HepG2 (cell line): ENCODE measurements around the gene TMEM8B. TPM values are rescaled to one million over a fixed set of nuclear protein-coding genes. Genes with fewer than 3 reads are reported as not detected.

Source experiments
- DR1 ChIP-seq: sonication (generic); formaldehyde crosslinking; IDR thresholded peaks from 2 replicates; pipeline ENCODE4 v1.8.0; 2021; ENCODE audit warnings: mild to moderate bottlenecking, missing genetic modification reagents, inconsistent platforms
- FIP1L1 ChIP-seq: fragments of 200-400 bp; formaldehyde crosslinking; IDR thresholded peaks from 2 replicates; pipeline ENCODE4 v1.6.1; 2018; ENCODE audit warnings: low read depth, mild to moderate bottlenecking, low read length, moderate library complexity, borderline replicate concordance; ENCODE audit not compliant: insufficient read depth
- HINFP ChIP-seq: sonication (generic); formaldehyde crosslinking; IDR thresholded peaks from 2 replicates; pipeline ENCODE4 v1.4.0; 2020; ENCODE audit warnings: low read depth, mild to moderate bottlenecking, missing genetic modification reagents
- KDM2A ChIP-seq: sonication (generic); formaldehyde crosslinking; IDR thresholded peaks from 2 replicates; pipeline ENCODE4 v1.4.0; 2020; ENCODE audit warnings: low read depth, missing genetic modification reagents, borderline replicate concordance
- KMT2A ChIP-seq: sonication (generic); formaldehyde crosslinking; IDR thresholded peaks from 2 replicates; pipeline ENCODE4 v1.4.0; 2020; ENCODE audit warnings: missing genetic modification reagents
- MXI1 ChIP-seq: IDR thresholded peaks from 3 replicates; pipeline ENCODE4 v1.6.1; 2012; ENCODE audit warnings: low read depth, low read length, inconsistent platforms, borderline replicate concordance
- PRDM10 ChIP-seq: sonication (generic); formaldehyde crosslinking; IDR thresholded peaks from 2 replicates; pipeline ENCODE4 v1.4.0; 2020; ENCODE audit warnings: low read depth, missing genetic modification reagents
- RFX5 ChIP-seq: IDR thresholded peaks from 2 replicates; pipeline ENCODE4 v1.6.1; 2011; ENCODE audit warnings: low read depth, low read length, improper control_type of control experiment
- SPEN ChIP-seq: sonication (generic); formaldehyde crosslinking; IDR thresholded peaks from 2 replicates; pipeline ENCODE4 v1.5.1; 2020; ENCODE audit warnings: low read depth, mild to moderate bottlenecking, missing genetic modification reagents
- TGIF2 ChIP-seq: IDR thresholded peaks from 2 replicates; pipeline ENCODE4 v1.6.1; 2016; ENCODE audit warnings: control low read depth, missing compliant biosample characterization
- THRA ChIP-seq: sonication (generic); formaldehyde crosslinking; IDR thresholded peaks from 2 replicates; pipeline ENCODE4 v1.4.0; 2020; ENCODE audit warnings: missing genetic modification reagents, borderline replicate concordance
- ZMYM4 ChIP-seq: sonication (generic); formaldehyde crosslinking; IDR thresholded peaks from 2 replicates; pipeline ENCODE4 v1.8.1; 2023; ENCODE audit warnings: mild to moderate bottlenecking, missing genetic modification reagents
- ZNF484 ChIP-seq: sonication (generic); formaldehyde crosslinking; IDR thresholded peaks from 2 replicates; pipeline ENCODE4 v1.5.1; 2020; ENCODE audit warnings: mild to moderate bottlenecking, low read depth, missing genetic modification reagents, borderline replicate concordance
- ZNF570 ChIP-seq: sonication (generic); formaldehyde crosslinking; IDR thresholded peaks from 2 replicates; pipeline ENCODE4 v1.4.0; 2020; ENCODE audit warnings: mild to moderate bottlenecking, missing genetic modification reagents, borderline replicate concordance
- ZNF576 ChIP-seq: sonication (generic); formaldehyde crosslinking; IDR thresholded peaks from 2 replicates; pipeline ENCODE4 v1.4.0; 2020; ENCODE audit warnings: mild to moderate bottlenecking, missing genetic modification reagents
- ZNF687 ChIP-seq: sonication (generic); formaldehyde crosslinking; IDR thresholded peaks from 2 replicates; pipeline ENCODE4 v1.5.1; 2020; ENCODE audit warnings: mild to moderate bottlenecking, missing genetic modification reagents, moderate library complexity
- polyA plus RNA-seq, 8 experiments: library from polyadenylated mRNA; depleted of rRNA in 3 of 8; stranded (reverse) in 7 of 8; unstranded in 1 of 8; fragments of >200 nt; fragmentation: Illumina TruSeq in 4 of 8; extraction: Trizol in 4 of 8; gene quantifications; 2 replicates each; pipeline versions ENCODE4 v1.2.1 to v1.2.3, GENCODE V29; 2011 to 2016; ENCODE audit warnings: low read depth in 4 of 8, missing spikeins in 1 of 8, mixed read lengths in 1 of 8; ENCODE audit not compliant: insufficient read depth in 1 of 8
- total RNA-seq, 5 experiments: library from RNA; depleted of rRNA; stranded (reverse); fragments of >200 nt; fragmentation: Illumina TruSeq; extraction: Trizol; gene quantifications; 2 replicates each; pipeline ENCODE4 v1.2.3, GENCODE V29; 2016; ENCODE audit warnings: low read depth in 1 of 5

The TMEM8B gene
- total and polyA plus RNA-seq, 2 of the 13 experiments (the other 11 are each of a cell fraction or from before 2014, with no cell fraction given) = 2.1 to 2.7 TPM

GRCh38 chr9:35812025-35812602 is 16.9 kb upstream of the TMEM8B start, which contains the start of gene SPAG8 (continued):
- TF ChIP-seq ZNF687 (CRISPR knock-in tag) = peak; percentile 84
- no peak for TF ChIP-seq DR1 (CRISPR knock-in tag)
- TF ChIP-seq KMT2A = peak; percentile 42; the same call in 1 of the 2 replicates
- no peak for TF ChIP-seq TGIF2 (CRISPR knock-in tag)
- no peak for TF ChIP-seq ZNF576 (CRISPR knock-in tag)
- peak; percentile 13; the same call in 1 of the 2 replicates for TF ChIP-seq RFX5
- no peak for TF ChIP-seq PRDM10 (CRISPR knock-in tag)
- TF ChIP-seq ZNF570 (CRISPR knock-in tag) = no peak
- TF ChIP-seq THRA (CRISPR knock-in tag) = peak; percentile 63
- peak; percentile 91 for TF ChIP-seq HINFP (CRISPR knock-in tag)
- TF ChIP-seq MXI1 = peak; percentile 84; the same call in 1 of the 3 replicates
- TF ChIP-seq SPEN (CRISPR knock-in tag) = peak; percentile 52; the same call in 1 of the 2 replicates
- 0 out of 2 replicates have a peak, but pooled peaks have one; percentile 35 for TF ChIP-seq ZMYM4
- no peak for TF ChIP-seq FIP1L1
- TF ChIP-seq KDM2A (CRISPR knock-in tag) = peak; percentile 88
- TF ChIP-seq ZNF484 (CRISPR knock-in tag) = no peak
